Body of pancreas (tissue), 4 donors: ENCODE results near the gene MCM10.

ENCODE experiments used
- POLR2A ChIP-seq, 3 donors: fragments of 450-650 bp; IDR thresholded peaks; one replicate each; pipeline ENCODE4 v1.6.1; 2016; ENCODE audit warnings: antibody characterized with exemption in 3 of 3, mild to moderate bottlenecking in 2 of 3
- TF ChIP-seq, protein P1 (sequence below), 7 experiments: fragments of 450-650 bp in 4 of 7; fragments of 200-600 bp in 3 of 7; sonication (generic) in 3 of 7; IDR thresholded peaks; one replicate each; pipeline ENCODE4 v1.5.1; 2016 to 2019; ENCODE audit warnings: antibody characterized with exemption in 7 of 7

DNA sequence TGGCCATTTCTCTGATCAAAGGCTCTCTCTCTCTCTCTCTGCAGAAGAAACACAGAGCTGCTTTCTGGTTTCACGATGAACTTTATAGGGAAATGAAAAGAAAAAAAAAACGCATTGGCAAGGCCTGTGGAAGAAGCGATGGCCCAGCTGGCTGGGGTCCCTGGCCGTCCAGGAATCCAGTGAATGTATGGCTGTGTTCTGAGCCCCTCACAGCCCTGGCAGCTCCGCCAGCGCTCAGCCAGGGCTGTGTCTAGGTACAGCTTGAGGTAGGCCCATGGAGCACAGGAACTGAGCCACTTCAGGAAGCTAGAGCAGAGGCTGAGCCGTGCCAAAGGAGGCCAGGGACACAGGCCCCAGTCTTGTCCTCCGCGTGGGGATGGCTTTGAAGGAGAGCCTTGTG lies 85.9 kb downstream of the MCM10 start:
- TF ChIP-seq, protein P1, sequence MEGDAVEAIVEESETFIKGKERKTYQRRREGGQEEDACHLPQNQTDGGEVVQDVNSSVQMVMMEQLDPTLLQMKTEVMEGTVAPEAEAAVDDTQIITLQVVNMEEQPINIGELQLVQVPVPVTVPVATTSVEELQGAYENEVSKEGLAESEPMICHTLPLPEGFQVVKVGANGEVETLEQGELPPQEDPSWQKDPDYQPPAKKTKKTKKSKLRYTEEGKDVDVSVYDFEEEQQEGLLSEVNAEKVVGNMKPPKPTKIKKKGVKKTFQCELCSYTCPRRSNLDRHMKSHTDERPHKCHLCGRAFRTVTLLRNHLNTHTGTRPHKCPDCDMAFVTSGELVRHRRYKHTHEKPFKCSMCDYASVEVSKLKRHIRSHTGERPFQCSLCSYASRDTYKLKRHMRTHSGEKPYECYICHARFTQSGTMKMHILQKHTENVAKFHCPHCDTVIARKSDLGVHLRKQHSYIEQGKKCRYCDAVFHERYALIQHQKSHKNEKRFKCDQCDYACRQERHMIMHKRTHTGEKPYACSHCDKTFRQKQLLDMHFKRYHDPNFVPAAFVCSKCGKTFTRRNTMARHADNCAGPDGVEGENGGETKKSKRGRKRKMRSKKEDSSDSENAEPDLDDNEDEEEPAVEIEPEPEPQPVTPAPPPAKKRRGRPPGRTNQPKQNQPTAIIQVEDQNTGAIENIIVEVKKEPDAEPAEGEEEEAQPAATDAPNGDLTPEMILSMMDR (IDR thresholded peaks at IDR 0.05): no peak
- no peak for TF ChIP-seq POLR2A (IDR thresholded peaks at IDR 0.05)
